Gastrocnemius medialis (tissue), 4 donors: Measurements from ENCODE around the gene ARHGAP23. TPM values are rescaled to one million over a fixed set of nuclear protein-coding genes. Genes with fewer than 3 reads are reported as not detected.

Source experiments
- ATAC-seq, 2 donors: fragments of 150-250 bp; one replicate each; pipeline ENCODE4 v1.9.1; 2016
- DNase-seq, 2 donors: peaks; one replicate each; pipeline ENCODE4 v3.0.0-alpha.2; 2019
- H3K27ac ChIP-seq, 4 donors: fragments of 200-600 bp; sonication (generic); 1 replicate in 1 of 4; 2 replicates in 3 of 4; pipeline ENCODE4 v1.5.1; 2016 to 2018; ENCODE audit warnings: mild to moderate bottlenecking in 2 of 4, moderate library complexity in 1 of 4
- H3K27me3 ChIP-seq, 3 donors: fragments of 200-600 bp; sonication (generic) in 2 of 3; 1 replicate in 1 of 3; 2 replicates in 2 of 3; pipeline versions ENCODE4 v1.5.1 to v1.6.0; 2016 to 2019; ENCODE audit warnings: mild to moderate bottlenecking in 1 of 3, moderate library complexity in 1 of 3
- H3K36me3 ChIP-seq, 2 donors: fragments of 200-600 bp; sonication (generic) in 1 of 2; one replicate each; pipeline ENCODE4 v1.5.1; 2017 to 2018
- H3K4me1 ChIP-seq, 2 donors: fragments of 200-600 bp; sonication (generic) in 1 of 2; one replicate each; pipeline ENCODE4 v1.5.1; 2016 to 2017; ENCODE audit warnings: mild to moderate bottlenecking in 2 of 2
- H3K4me3 ChIP-seq, 4 donors: fragments of 200-600 bp; sonication (generic) in 3 of 4; 1 replicate in 1 of 4; 2 replicates in 3 of 4; pipeline ENCODE4 v1.5.1; 2016 to 2019; ENCODE audit warnings: mild to moderate bottlenecking in 2 of 4
- H3K9me3 ChIP-seq, 3 donors: fragments of 200-600 bp; sonication (generic) in 2 of 3; 1 replicate in 1 of 3; 2 replicates in 2 of 3; pipeline ENCODE4 v1.5.1; 2016 to 2019
- POLR2A ChIP-seq, 2 donors: fragments of 450-650 bp; IDR thresholded peaks; one replicate each; pipeline ENCODE4 v1.6.1; 2017; ENCODE audit warnings: antibody characterized with exemption in 2 of 2, mild to moderate bottlenecking in 2 of 2, moderate library complexity in 2 of 2
- in situ Hi-C, 4 donors: fragments of 200-750 bp; cut with MboI; loops; one replicate each; pipeline versions ENCODE4 v1.15.0 to v1.8.0; 2017; ENCODE audit warnings: low sequenced_read_pairs in 4 of 4
- intact Hi-C: fragments of 100-400 bp; cut with DNase I; formaldehyde crosslinking; loops from one replicate; pipeline ENCODE4 v1.15.1; 2023; ENCODE audit warnings: low total_unique reads
- total RNA-seq, 4 donors: library from RNA; depleted of rRNA; stranded (reverse); fragments of >200 nt; gene quantifications; one replicate each; pipeline versions ENCODE4 v1.1.0 to v1.2.3, GENCODE V29; 2016
- TF ChIP-seq, protein P1 (sequence below), 5 experiments: fragments of 450-650 bp in 3 of 5; fragments of 200-600 bp in 2 of 5; sonication (generic) in 2 of 5; IDR thresholded peaks in 4 of 5; conservative IDR thresholded peaks in 1 of 5; 1 replicate in 4 of 5; 2 replicates in 1 of 5; pipeline ENCODE4 v1.5.1; 2016 to 2019; ENCODE audit warnings: antibody characterized with exemption in 5 of 5, mild to moderate bottlenecking in 3 of 5, moderate library complexity in 3 of 5

ARHGAP23 gene
- total RNA-seq, 4 donors from 2014 or later, result 8.0 to 22.7 (median 12.1) TPM

DNA sequence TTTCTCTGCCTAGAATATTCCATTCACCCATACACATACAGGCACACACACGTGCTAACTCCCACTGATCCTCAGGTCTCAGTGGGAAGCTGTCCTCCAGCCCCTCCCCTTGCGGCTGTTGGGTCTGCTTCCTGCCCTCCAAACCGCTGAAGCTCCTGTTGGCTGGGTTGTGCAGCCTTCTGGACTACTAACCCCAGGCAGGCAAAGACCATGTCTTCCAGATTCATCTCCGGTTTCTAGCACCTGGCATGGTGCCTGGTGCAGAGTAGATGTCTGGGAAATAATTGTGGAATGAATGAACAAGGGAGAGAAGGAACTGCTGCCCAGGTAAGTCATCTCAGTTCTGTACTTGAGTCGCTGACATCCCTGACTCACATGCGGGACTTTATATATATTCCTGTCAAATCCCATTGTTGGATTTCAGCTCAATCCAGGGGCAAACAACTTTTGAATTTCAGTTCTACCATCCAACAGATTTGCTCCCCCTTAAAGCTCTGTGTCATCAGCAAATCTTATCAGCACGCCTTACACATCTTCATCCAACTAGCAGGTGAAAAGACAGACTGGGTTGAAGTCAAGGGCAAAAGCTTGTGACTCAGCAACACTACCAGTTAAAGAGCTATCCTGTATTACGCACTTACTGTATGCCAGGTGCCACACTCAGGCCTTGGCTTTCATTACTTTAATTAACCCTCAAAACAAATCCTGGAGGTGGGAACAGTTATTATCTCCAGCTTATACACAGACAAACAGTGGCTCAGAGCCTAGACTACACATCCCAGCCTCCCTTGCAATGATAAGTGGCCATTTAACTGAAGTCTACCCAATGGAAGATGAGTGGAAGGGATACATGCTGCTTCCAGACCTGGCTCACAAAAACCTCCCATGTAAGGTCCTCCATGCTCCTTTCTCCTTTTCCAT lies 126.4 kb downstream of the ARHGAP23 start:
- intact Hi-C loops, result no loop called here
- Histone ChIP-seq H3K27ac (no peak overlapping the region), H3K4me1 (peaks cover 13 to 27% of the 10 kb centered on the region in 2 donors), H3K4me3 (no peak overlapping the region), H3K36me3 (no peaks in the 10 kb centered on the region), H3K9me3 (no peaks in the 10 kb centered on the region), H3K27me3 (peaks cover 5 to 11% (median 9%) of the 10 kb centered on the region in 3 donors)
- DNase-seq (no peak), ATAC-seq (no peak)
- TF ChIP-seq POLR2A (IDR thresholded peaks at IDR 0.05), result no peak
- TF ChIP-seq, protein P1, sequence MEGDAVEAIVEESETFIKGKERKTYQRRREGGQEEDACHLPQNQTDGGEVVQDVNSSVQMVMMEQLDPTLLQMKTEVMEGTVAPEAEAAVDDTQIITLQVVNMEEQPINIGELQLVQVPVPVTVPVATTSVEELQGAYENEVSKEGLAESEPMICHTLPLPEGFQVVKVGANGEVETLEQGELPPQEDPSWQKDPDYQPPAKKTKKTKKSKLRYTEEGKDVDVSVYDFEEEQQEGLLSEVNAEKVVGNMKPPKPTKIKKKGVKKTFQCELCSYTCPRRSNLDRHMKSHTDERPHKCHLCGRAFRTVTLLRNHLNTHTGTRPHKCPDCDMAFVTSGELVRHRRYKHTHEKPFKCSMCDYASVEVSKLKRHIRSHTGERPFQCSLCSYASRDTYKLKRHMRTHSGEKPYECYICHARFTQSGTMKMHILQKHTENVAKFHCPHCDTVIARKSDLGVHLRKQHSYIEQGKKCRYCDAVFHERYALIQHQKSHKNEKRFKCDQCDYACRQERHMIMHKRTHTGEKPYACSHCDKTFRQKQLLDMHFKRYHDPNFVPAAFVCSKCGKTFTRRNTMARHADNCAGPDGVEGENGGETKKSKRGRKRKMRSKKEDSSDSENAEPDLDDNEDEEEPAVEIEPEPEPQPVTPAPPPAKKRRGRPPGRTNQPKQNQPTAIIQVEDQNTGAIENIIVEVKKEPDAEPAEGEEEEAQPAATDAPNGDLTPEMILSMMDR (IDR thresholded peaks at IDR 0.05 in 4 of 5, conservative IDR thresholded peaks at IDR 0.05 in 1 of 5), result no peak
- in situ Hi-C loops, result loop anchor here in 3 of 4 donors (5.0 to 10.0 kb wide), 2 partner anchors 110 to 113 kb away; no protein-coding TSS in a partner anchor

DNA sequence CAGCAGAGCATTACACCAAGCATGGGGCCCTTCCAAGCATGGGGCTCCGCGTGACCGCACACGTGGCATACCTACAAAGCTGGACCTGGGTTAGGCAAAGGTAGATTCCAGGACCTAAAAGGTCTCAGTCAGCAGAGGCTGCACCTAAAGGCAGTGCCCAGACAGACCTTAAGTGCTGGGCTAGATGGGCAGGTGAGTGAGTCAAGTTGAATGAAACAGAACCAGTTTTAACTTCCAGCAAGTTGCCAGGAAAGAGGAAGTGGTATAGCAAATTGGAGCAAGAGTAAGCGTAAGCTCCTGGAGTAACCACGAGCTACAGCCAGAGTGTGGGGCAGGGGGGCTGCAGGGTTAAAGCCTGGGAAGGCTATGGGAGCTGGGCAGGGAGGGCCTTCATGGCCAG lies 128.0 kb downstream of the ARHGAP23 start:
- peaks cover 13 to 31% of the 10 kb centered on the region in 2 donors for H3K4me1 ChIP-seq
- H3K9me3 ChIP-seq, result no peaks in the 10 kb centered on the region
- intact Hi-C loops (no loop called here), in situ Hi-C loops (loop anchor here in 3 of 4 donors (5.0 to 10.0 kb wide), 2 partner anchors 109 to 111 kb away; no protein-coding TSS in a partner anchor)
- no peak overlapping the region for H3K27ac ChIP-seq
- H3K4me3 ChIP-seq, result no peak overlapping the region
- DNase-seq, result no peak
- no peak for ATAC-seq
- H3K27me3 ChIP-seq, result peaks cover 21 to 27% (median 25%) of the 10 kb centered on the region in 3 donors
- no peak for TF ChIP-seq POLR2A (IDR thresholded peaks at IDR 0.05)
- TF ChIP-seq, protein P1 (IDR thresholded peaks at IDR 0.05 in 4 of 5, conservative IDR thresholded peaks at IDR 0.05 in 1 of 5), result no peak
- no peaks in the 10 kb centered on the region for H3K36me3 ChIP-seq

DNA sequence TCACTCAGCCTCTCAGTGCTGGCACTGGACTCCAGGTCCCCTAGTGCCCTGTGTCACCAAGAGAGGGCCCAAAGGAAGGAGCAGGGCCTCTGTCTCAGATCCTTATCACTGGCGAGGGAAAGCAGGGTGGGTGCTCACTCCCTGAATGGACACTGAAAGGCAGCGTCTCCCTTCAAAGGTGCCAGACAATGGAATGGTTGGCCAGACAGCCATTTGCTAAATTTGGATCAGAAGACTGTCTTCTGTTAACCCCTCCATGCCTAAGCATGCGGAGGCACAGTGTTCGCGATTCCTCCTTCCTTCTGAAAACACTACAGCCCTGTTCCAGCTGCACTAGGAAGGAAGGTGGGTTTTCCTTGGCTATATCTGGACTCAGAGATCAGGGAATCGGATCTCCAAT lies 129.1 kb downstream of the ARHGAP23 start:
- peak overlapping the region; percentile 46 to 69 (median 60) for H3K4me3 ChIP-seq
- TF ChIP-seq POLR2A (IDR thresholded peaks at IDR 0.05), result no peak
- TF ChIP-seq, protein P1 (IDR thresholded peaks at IDR 0.05 in 4 of 5, conservative IDR thresholded peaks at IDR 0.05 in 1 of 5), result no peak
- DNase-seq (no peak), ATAC-seq (no peak)
- intact Hi-C loops, result no loop called here
- peaks cover 32 to 38% (median 36%) of the 10 kb centered on the region in 3 donors for H3K27me3 ChIP-seq
- H3K4me1 ChIP-seq, result peaks cover 13 to 31% of the 10 kb centered on the region in 2 donors
- H3K27ac ChIP-seq, result peak overlapping the region in 3 of 4 donors; percentile 3 to 46 (median 6)
- no peaks in the 10 kb centered on the region for H3K36me3 ChIP-seq
- in situ Hi-C loops, result loop anchor here in 3 of 4 donors (5.0 to 10.0 kb wide), 2 partner anchors 107 to 110 kb away; no protein-coding TSS in a partner anchor
- no peaks in the 10 kb centered on the region for H3K9me3 ChIP-seq

DNA sequence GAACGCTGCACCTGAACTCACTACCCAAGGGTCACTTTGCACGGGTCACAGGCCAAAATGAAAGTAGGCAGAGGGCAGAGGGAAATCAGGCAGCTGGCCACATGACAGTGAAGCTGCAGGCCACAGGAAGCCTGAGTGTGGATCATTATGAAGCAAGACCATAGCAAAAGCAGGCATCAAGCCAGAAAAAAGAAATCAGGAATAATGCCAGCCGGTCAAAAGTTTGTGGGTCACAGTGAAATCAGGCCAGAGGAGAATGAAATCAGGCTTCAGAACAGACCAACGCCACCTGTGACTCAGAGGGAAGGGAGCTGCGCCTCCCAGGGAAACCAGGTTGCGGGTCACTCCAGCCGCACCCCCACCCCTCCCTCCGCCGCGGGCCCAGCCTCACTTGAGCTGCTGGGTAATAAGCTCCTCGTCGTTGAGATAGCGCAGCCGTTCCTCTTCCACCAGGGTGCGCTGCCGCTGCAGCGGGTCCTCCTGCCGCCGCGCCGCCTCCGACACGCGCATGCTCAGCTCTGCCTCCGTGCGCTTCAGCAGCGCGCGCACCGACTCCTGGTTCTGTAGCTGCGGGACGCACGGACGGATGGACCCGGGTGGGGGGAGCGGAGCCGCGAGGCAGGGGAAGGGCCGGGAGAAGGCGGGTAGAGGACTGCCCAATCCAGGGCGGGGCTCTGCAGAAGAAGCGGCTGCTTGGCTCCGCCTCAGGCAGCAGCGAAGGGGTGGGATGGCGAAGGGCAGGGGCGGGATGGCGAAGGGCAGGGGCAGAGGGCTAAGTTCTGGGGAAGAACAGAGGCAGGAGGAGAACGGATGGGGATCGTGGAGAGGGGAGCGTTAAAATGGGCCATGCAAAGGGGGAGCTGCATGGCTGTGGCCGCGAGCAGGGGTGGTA lies 129.8 kb downstream of the ARHGAP23 start:
- peaks cover 13 to 31% of the 10 kb centered on the region in 2 donors for H3K4me1 ChIP-seq
- H3K36me3 ChIP-seq, result no peaks in the 10 kb centered on the region
- intact Hi-C loops (loop anchor here (1.0 to 2.0 kb wide), 4 partner anchors 26 to 177 kb away; no protein-coding TSS in a partner anchor), in situ Hi-C loops (loop anchor here in 3 of 4 donors (5.0 to 10.0 kb wide), 2 partner anchors 107 to 109 kb away; no protein-coding TSS in a partner anchor)
- no peaks in the 10 kb centered on the region for H3K9me3 ChIP-seq
- peak overlapping the region; percentile 3 to 46 (median 22) for H3K27ac ChIP-seq
- peak in 1 of 2 donors; percentile 8 for TF ChIP-seq POLR2A (IDR thresholded peaks at IDR 0.05)
- TF ChIP-seq, protein P1 (IDR thresholded peaks at IDR 0.05 in 4 of 5, conservative IDR thresholded peaks at IDR 0.05 in 1 of 5), result peak; percentile 79 to 96 (median 92)
- peak overlapping the region; percentile 46 to 69 (median 60) for H3K4me3 ChIP-seq
- ATAC-seq (peak; percentile 91 to 94), DNase-seq (peak; percentile 76 to 87)
- H3K27me3 ChIP-seq, result peaks cover 39 to 45% (median 43%) of the 10 kb centered on the region in 3 donors
